Dermis microvascular lymphatic vessel endothelial cell (primary cell): Measurements from ENCODE around the gene JHY. TPM values are rescaled to one million over a fixed set of nuclear protein-coding genes. Genes with fewer than 3 reads are reported as not detected.
A peak's percentile ranks its signal among the peaks of the same experiment; 100 is the strongest.
"Not testable (repeated sequence)": the region's sequence is repeated elsewhere in the genome, so short reads cannot be mapped to it uniquely, and the experiment has no call there.

ENCODE experiments used
- DNase-seq, 2 donors: peaks; one replicate each; pipeline versions ENCODE4 v3.0.0 to v3.0.0-alpha.2; 2010; ENCODE audit warnings: low read depth in 2 of 2
- total RNA-seq: library from RNA; depleted of rRNA; stranded (reverse); fragments of >200 nt; gene quantifications from 2 replicates; pipeline ENCODE4 v1.2.1, GENCODE V29; 2014

JHY gene
- total RNA-seq = 0.39 and 0.89 TPM in 2 replicates

GRCh38 chr11:122882189-122882856 lies at the start of gene JHY:
Gene JHY (plus strand): TSS chr11:122882759. CDS start chr11:122885850, 3,091 bp downstream.
- no peak for DNase-seq

- no peak for DNase-seq
These were observed 48.6 kb upstream of the JHY start for GRCh38 chr11:122833846-122834464.

- no peak for DNase-seq
These were observed 45.6 kb upstream of the JHY start for GRCh38 chr11:122836916-122837315.

- DNase-seq = no peak
These were observed 44.8 kb upstream of the JHY start for GRCh38 chr11:122837528-122838346.

- no peak for DNase-seq
These were observed 39.0 kb upstream of the JHY start for GRCh38 chr11:122843281-122844141.

- no peak for DNase-seq
These were observed 35.1 kb upstream of the JHY start for GRCh38 chr11:122847466-122847865.

GRCh38 chr11:122848186-122848585 lies 34.4 kb upstream of the JHY start:
- DNase-seq = no peak

- DNase-seq = peak; percentile 38 to 71
These were observed 32.4 kb upstream of the JHY start for GRCh38 chr11:122850076-122850631.

- no peak for DNase-seq
These were observed 31.1 kb upstream of the JHY start for GRCh38 chr11:122851366-122851966.

- DNase-seq = no peak
These were observed 30.3 kb upstream of the JHY start for GRCh38 chr11:122852074-122852795.

- DNase-seq = no peak
These were observed 29.8 kb upstream of the JHY start for GRCh38 chr11:122852796-122853160.

GRCh38 chr11:122853261-122853660 lies 29.3 kb upstream of the JHY start:
- DNase-seq = no peak

- DNase-seq = peak; percentile 61 to 75
These were observed 28.6 kb upstream of the JHY start for GRCh38 chr11:122853971-122854446.

- DNase-seq = no peak
These were observed 20.9 kb upstream of the JHY start for GRCh38 chr11:122861631-122862030.

- DNase-seq = no peak
These were observed 20.5 kb upstream of the JHY start for GRCh38 chr11:122862091-122862490.

- DNase-seq = not testable (repeated sequence)
These were observed 19.4 kb upstream of the JHY start for GRCh38 chr11:122863154-122863553.

GRCh38 chr11:122863704-122864326 lies 18.7 kb upstream of the JHY start:
- peak; percentile 30 to 48 for DNase-seq

- no peak for DNase-seq
These were observed 18.0 kb upstream of the JHY start for GRCh38 chr11:122864386-122865115.

GRCh38 chr11:122869622-122870021 lies 12.9 kb upstream of the JHY start:
- no peak for DNase-seq
